Memory B cell (primary cell): ENCODE results near the gene PRTN3.
A peak's percentile ranks its signal among the peaks of the same experiment; 100 is the strongest.

Source experiments
- ATAC-seq: fragments of 150-1000 bp; cut with Tn5 transposase; 2 replicates; pipeline ENCODE4 v1.10.0; 2021; ENCODE audit warnings: low read depth, mild to moderate bottlenecking, moderate library complexity
- DNase-seq, 2 donors: peaks; one replicate each; pipeline ENCODE4 v3.0.0; 2022; ENCODE audit warnings: low spot score in 2 of 2
- H3K27ac Mint-ChIP-seq: one replicate; pipeline ENCODE4 v1.8.0; 2022; ENCODE audit warnings: mild to moderate bottlenecking, moderate library complexity, mixed read lengths
- H3K27me3 Mint-ChIP-seq: one replicate; pipeline ENCODE4 v1.8.0; 2022; ENCODE audit warnings: mixed read lengths
- H3K36me3 Mint-ChIP-seq: one replicate; pipeline ENCODE4 v1.8.0; 2022; ENCODE audit warnings: mild to moderate bottlenecking, mixed read lengths
- H3K4me1 Mint-ChIP-seq: one replicate; pipeline ENCODE4 v1.8.0; 2022; ENCODE audit warnings: mixed read lengths
- H3K4me3 Mint-ChIP-seq: one replicate; pipeline ENCODE4 v1.8.0; 2022; ENCODE audit warnings: mild to moderate bottlenecking, moderate library complexity, mixed read lengths
- H3K9me3 Mint-ChIP-seq: one replicate; pipeline ENCODE4 v1.8.0; 2022; ENCODE audit warnings: mixed read lengths

PRTN3 gene

GRCh38 chr19:892243-892893 lies 51.6 kb downstream of the PRTN3 start:
- Mint-ChIP-seq H3K27ac (peak overlapping the region; percentile 100), H3K4me1 (peaks cover 23% of the 10 kb centered on the region), H3K4me3 (peak overlapping the region; percentile 87), H3K9me3 (no peaks in the 10 kb centered on the region), H3K27me3 (no peaks in the 10 kb centered on the region), H3K36me3 (peaks cover 11% of the 10 kb centered on the region)
- peak; percentile 17 for ATAC-seq
- DNase-seq = no peak

DNA sequence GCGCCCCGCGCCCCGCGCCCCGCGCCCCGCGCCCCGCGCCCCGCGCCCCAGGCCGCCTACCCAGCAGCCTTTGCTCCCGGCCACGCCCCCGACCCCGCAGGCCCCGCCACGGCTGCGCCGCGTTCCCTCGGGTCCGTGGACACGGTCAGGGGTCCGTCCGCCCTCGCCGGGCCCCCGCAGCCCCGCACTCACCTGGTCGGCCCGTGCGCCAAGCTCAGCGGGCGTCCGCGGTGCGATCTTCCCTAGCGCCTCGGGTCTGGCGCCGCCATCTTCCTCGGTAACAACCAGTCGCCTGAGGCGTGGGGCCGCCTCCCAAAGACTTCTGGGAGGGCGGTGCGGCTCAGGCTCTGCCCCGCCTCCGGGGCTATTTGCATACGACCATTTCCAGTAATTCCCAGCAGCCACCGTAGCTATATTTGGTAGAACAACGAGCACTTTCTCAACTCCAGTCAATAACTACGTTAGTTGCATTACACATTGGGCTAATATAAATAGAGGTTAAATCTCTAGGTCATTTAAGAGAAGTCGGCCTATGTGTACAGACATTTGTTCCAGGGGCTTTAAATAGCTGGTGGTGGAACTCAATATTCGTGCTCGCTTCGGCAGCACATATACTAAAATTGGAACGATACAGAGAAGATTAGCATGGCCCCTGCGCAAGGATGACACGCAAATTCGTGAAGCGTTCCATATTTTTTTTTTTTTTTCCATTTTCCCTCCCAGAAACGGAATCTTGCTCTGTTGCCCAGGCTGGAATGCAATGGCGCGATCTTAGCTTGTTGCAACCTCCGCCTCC lies 52.3 kb downstream of the PRTN3 start, which contains the start of the genes MED16 and RNU6-9:
TSS of gene MED16 (minus strand) at position 294 of the 796 bp plus-strand sequence. CDS start 2,056 bp downstream, outside the sequence.
TSS of gene RNU6-9 (plus strand) at position 591 of the 796 bp plus-strand sequence.
- Mint-ChIP-seq H3K4me1 (peaks cover 23% of the 10 kb centered on the region), H3K9me3 (no peaks in the 10 kb centered on the region), H3K27me3 (no peaks in the 10 kb centered on the region), H3K4me3 (peak within 1 kb of the TSS; percentile 89), H3K27ac (peak within 1 kb of the TSS; percentile 100), H3K36me3 (peaks cover 11% of the 10 kb centered on the region)
- ATAC-seq = peak; percentile 80
- DNase-seq = peak; percentile 89 to 92

GRCh38 chr19:896434-896833 lies 55.6 kb downstream of the PRTN3 start:
- no peak overlapping the region for H3K4me3 Mint-ChIP-seq
- H3K27me3 Mint-ChIP-seq = no peaks in the 10 kb centered on the region
- DNase-seq (no peak), ATAC-seq (no peak)
- peaks cover 21% of the 10 kb centered on the region for H3K4me1 Mint-ChIP-seq
- H3K36me3 Mint-ChIP-seq = peaks cover 15% of the 10 kb centered on the region
- H3K27ac Mint-ChIP-seq = peak overlapping the region; percentile 55
- no peaks in the 10 kb centered on the region for H3K9me3 Mint-ChIP-seq

DNA sequence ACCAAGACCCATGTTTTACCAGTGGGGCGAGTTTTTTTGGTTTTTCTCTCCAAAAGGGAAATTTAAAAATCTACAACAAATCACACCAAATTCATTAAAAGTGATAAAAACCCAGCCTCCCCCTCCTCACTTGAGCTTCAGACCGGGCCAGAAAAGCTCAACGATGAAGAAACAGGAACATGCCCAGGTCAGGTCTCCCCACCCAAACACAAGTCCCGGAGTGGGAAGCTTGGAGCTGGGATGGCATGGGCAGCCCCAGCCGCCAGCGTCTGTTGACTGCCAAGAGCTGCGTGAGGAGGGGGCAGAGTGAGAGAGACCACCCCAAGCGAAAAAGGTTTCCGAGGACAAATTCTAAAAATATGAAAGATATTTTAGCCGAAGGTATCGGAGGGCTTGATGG lies 56.2 kb downstream of the PRTN3 start:
- H3K4me1 Mint-ChIP-seq = peaks cover 21% of the 10 kb centered on the region

GRCh38 chr19:897442-898039 lies 56.7 kb downstream of the PRTN3 start:
- Mint-ChIP-seq H3K9me3 (no peaks in the 10 kb centered on the region), H3K4me3 (no peak overlapping the region), H3K36me3 (peaks cover 13% of the 10 kb centered on the region), H3K4me1 (peaks cover 17% of the 10 kb centered on the region), H3K27me3 (no peaks in the 10 kb centered on the region), H3K27ac (peak overlapping the region; percentile 55)
- ATAC-seq (no peak), DNase-seq (no peak)

More for the DNA sequence above, 56.2 kb downstream of the PRTN3 start:
- H3K27ac Mint-ChIP-seq = peak overlapping the region; percentile 55
- DNase-seq = no peak
- no peaks in the 10 kb centered on the region for H3K9me3 Mint-ChIP-seq
- H3K4me3 Mint-ChIP-seq = no peak overlapping the region
- no peak for ATAC-seq
- no peaks in the 10 kb centered on the region for H3K27me3 Mint-ChIP-seq
- peaks cover 15% of the 10 kb centered on the region for H3K36me3 Mint-ChIP-seq
